Measurements from ENCODE around the gene DIO2. TPM values are rescaled to one million over a fixed set of nuclear protein-coding genes. Genes with fewer than 3 reads are reported as not detected.

DIO2 gene
- total RNA-seq, 2 donors from 2014 or later, result 0.04 to 0.57 TPM

DNA sequence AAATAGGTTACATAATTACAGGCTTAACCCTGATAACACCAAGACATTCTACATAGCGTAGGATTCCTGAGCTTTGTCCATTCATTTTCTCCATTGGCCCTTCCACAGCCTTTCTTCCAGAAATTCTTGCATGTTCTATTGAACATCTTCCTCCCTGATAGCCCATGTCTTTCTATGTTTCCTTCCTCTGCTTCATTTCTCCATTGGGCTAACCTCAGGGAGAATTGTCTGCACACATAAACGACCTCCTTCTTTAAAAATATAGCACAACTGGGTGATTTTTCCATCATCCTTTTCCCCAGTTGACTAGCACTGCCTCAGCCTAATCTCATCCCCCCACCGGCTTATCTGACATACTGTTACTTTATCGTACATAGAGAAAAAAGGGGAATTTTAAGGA is 11.2 kb downstream of the DIO2 start:
- no peak for DNase-seq
- no peaks in the 10 kb centered on the region for H3K9me3 ChIP-seq (ENCODE audit: control insufficient read depth, low read length)
- no peak overlapping the region for H3K9ac ChIP-seq (ENCODE audit: extremely low read depth, low read length, poor library complexity, severe bottlenecking)
- Mint-ChIP-seq H3K9me3 (no peaks in the 10 kb centered on the region), H3K27ac (no peak overlapping the region), H3K27me3 (ENCODE audit: insufficient read depth) (peaks cover 8% of the 10 kb centered on the region), H3K4me3 (no peak overlapping the region), H3K4me1 (no peaks in the 10 kb centered on the region), H3K36me3 (ENCODE audit: low read depth) (no peaks in the 10 kb centered on the region)
- WGBS, 2 experiments (ENCODE audit: insufficient coverage in 1 of 2, insufficient read length in 1 of 2), result 85 to 100% methylated on average over 1 to 4 of the region's 4 CpGs
- no peaks in the 10 kb centered on the region for H3K27me3 ChIP-seq (ENCODE audit: control insufficient read depth, insufficient read depth, low read length, poor library complexity, severe bottlenecking)
- H3K4me3 ChIP-seq (ENCODE audit: low read length), result no peak overlapping the region
- TF ChIP-seq, protein P1, sequence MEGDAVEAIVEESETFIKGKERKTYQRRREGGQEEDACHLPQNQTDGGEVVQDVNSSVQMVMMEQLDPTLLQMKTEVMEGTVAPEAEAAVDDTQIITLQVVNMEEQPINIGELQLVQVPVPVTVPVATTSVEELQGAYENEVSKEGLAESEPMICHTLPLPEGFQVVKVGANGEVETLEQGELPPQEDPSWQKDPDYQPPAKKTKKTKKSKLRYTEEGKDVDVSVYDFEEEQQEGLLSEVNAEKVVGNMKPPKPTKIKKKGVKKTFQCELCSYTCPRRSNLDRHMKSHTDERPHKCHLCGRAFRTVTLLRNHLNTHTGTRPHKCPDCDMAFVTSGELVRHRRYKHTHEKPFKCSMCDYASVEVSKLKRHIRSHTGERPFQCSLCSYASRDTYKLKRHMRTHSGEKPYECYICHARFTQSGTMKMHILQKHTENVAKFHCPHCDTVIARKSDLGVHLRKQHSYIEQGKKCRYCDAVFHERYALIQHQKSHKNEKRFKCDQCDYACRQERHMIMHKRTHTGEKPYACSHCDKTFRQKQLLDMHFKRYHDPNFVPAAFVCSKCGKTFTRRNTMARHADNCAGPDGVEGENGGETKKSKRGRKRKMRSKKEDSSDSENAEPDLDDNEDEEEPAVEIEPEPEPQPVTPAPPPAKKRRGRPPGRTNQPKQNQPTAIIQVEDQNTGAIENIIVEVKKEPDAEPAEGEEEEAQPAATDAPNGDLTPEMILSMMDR (conservative IDR thresholded peaks at IDR 0.05), result no peak
- H3K27ac ChIP-seq (ENCODE audit: low read depth, low read length), result no peak overlapping the region
- no peaks in the 10 kb centered on the region for H3K36me3 ChIP-seq (ENCODE audit: control insufficient read depth, insufficient read depth, low read length)
- no peaks in the 10 kb centered on the region for H3K4me1 ChIP-seq (ENCODE audit: control insufficient read depth, insufficient read depth, low read length)

DNA sequence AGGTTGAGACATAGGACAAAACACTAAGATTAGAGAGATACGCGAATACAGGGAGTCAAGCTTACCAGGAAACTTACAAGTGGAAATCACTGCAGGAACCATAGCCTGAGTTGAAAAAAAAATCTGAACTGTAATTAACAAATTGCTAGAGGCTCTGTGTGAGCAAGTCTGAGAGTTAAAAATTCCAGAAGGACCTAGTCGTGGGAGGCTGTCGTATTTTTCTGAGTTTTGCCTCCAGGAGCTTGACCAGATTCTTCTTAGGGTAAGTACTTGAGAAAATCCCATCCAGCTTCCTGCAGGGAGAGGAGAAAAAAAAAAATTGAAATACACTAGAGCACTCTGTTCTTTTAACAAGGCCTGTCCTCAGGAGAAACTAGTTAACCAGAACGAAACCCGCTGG is 22.7 kb downstream of the DIO2 start:
- no peaks in the 10 kb centered on the region for H3K9me3 Mint-ChIP-seq
- 91 to 97% methylated on average over 4 to 6 of the region's 6 CpGs for WGBS, 2 experiments (ENCODE audit: insufficient coverage in 1 of 2, insufficient read length in 1 of 2)

DNA sequence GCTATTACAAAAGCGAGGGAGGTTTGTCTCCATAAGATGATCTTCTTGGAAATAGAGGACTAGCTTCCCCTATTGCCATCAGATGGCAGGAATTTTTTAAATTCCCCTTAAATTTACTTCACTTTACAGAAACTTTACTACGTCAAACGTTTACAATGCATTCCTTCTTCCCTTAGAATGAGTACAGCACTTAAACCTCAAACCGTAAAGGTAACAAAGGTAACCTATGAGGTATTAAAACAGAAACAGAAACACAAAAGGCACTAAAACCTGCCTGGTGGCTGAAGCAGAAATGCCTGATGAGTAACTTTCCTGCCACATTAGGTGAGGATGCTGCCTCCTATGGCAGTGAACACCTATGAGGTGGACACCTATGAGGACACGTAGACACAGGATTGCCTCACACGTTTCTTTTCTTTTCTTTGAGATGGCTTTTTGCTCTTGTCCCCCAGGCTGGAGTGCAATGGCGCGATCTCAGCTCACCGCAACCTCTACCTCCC is 25.0 kb downstream of the DIO2 start:
- H3K4me1 ChIP-seq (ENCODE audit: control insufficient read depth, insufficient read depth, low read length), result no peaks in the 10 kb centered on the region
- TF ChIP-seq, protein P1 (conservative IDR thresholded peaks at IDR 0.05), result no peak
- Mint-ChIP-seq H3K36me3 (ENCODE audit: low read depth) (no peaks in the 10 kb centered on the region), H3K27ac (no peak overlapping the region), H3K4me1 (peaks cover 3% of the 10 kb centered on the region), H3K4me3 (no peak overlapping the region), H3K9me3 (no peaks in the 10 kb centered on the region), H3K27me3 (ENCODE audit: insufficient read depth) (no peaks in the 10 kb centered on the region)
- H3K27ac ChIP-seq (ENCODE audit: low read depth, low read length), result no peak overlapping the region
- 89 to 93% methylated on average over 3 to 9 of the region's 9 CpGs for WGBS, 2 experiments (ENCODE audit: insufficient coverage in 1 of 2, insufficient read length in 1 of 2)
- no peaks in the 10 kb centered on the region for H3K27me3 ChIP-seq (ENCODE audit: control insufficient read depth, insufficient read depth, low read length, poor library complexity, severe bottlenecking)
- no peaks in the 10 kb centered on the region for H3K36me3 ChIP-seq (ENCODE audit: control insufficient read depth, insufficient read depth, low read length)
- no peaks in the 10 kb centered on the region for H3K9me3 ChIP-seq (ENCODE audit: control insufficient read depth, low read length)
- no peak overlapping the region for H3K4me3 ChIP-seq (ENCODE audit: low read length)
- DNase-seq, result no peak
- no peak overlapping the region for H3K9ac ChIP-seq (ENCODE audit: extremely low read depth, low read length, poor library complexity, severe bottlenecking)

More for the DNA sequence above, 22.7 kb downstream of the DIO2 start:
- Histone ChIP-seq H3K9me3 (ENCODE audit: control insufficient read depth, low read length) (no peaks in the 10 kb centered on the region), H3K4me3 (ENCODE audit: low read length) (no peak overlapping the region), H3K4me1 (ENCODE audit: control insufficient read depth, insufficient read depth, low read length) (no peaks in the 10 kb centered on the region), H3K9ac (ENCODE audit: extremely low read depth, low read length, poor library complexity, severe bottlenecking) (no peak overlapping the region), H3K27me3 (ENCODE audit: control insufficient read depth, insufficient read depth, low read length, poor library complexity, severe bottlenecking) (no peaks in the 10 kb centered on the region), H3K36me3 (ENCODE audit: control insufficient read depth, insufficient read depth, low read length) (no peaks in the 10 kb centered on the region), H3K27ac (ENCODE audit: low read depth, low read length) (no peak overlapping the region)
- Mint-ChIP-seq H3K4me3 (no peak overlapping the region), H3K36me3 (ENCODE audit: low read depth) (no peaks in the 10 kb centered on the region), H3K4me1 (peaks cover 3% of the 10 kb centered on the region), H3K27ac (no peak overlapping the region), H3K27me3 (ENCODE audit: insufficient read depth) (no peaks in the 10 kb centered on the region)
- no peak for DNase-seq
- TF ChIP-seq, protein P1 (conservative IDR thresholded peaks at IDR 0.05), result no peak
